NCI-H2081 (cell line): Measurements from ENCODE around the gene BYSL.

Experiments
- DNase-seq, 2 experiments: peaks; one replicate each; lab custom pipeline; 2025; lab: John Stamatoyannopoulos, UW

The BYSL gene

GRCh38 chr6:41920921-41921711, at the start of gene BYSL, which contains the start of gene MED20:
Gene BYSL (plus strand): TSS chr6:41921499. CDS start chr6:41921563, 64 bp downstream.
Gene MED20 (minus strand): TSS chr6:41921139. CDS start chr6:41921018, 121 bp downstream.
- peak; percentile 86 to 88 for DNase-seq

- DNase-seq: no peak
These were observed 49.6 kb upstream of the BYSL start for GRCh38 chr6:41871691-41872090.

GRCh38 chr6:41872147-41872546, 49.2 kb upstream of the BYSL start:
- DNase-seq: no peak

GRCh38 chr6:41874741-41875140, 46.6 kb upstream of the BYSL start:
- DNase-seq: no peak

- no peak for DNase-seq
These were observed 44.1 kb upstream of the BYSL start for GRCh38 chr6:41877051-41877680.

GRCh38 chr6:41878246-41878645, 43.1 kb upstream of the BYSL start:
- DNase-seq: no peak

- DNase-seq: no peak
These were observed 42.3 kb upstream of the BYSL start for GRCh38 chr6:41878961-41879405.

- DNase-seq: no peak
These were observed 39.8 kb upstream of the BYSL start for GRCh38 chr6:41881506-41881905.

GRCh38 chr6:41884957-41885356, 36.3 kb upstream of the BYSL start:
- no peak for DNase-seq

GRCh38 chr6:41885930-41886329, 35.4 kb upstream of the BYSL start:
- no peak for DNase-seq

GRCh38 chr6:41887331-41887751, 34.0 kb upstream of the BYSL start:
- no peak for DNase-seq

- DNase-seq: no peak
These were observed 28.3 kb upstream of the BYSL start for GRCh38 chr6:41892921-41893564.

- no peak for DNase-seq
These were observed 26.7 kb upstream of the BYSL start for GRCh38 chr6:41894366-41895299.

- DNase-seq: peak; percentile 87 to 90
These were observed 25.7 kb upstream of the BYSL start, which contains the start of gene USP49 for GRCh38 chr6:41895300-41896233. Gene USP49 (minus strand): TSS chr6:41895375. CDS start chr6:41806983, 88,392 bp downstream.

GRCh38 chr6:41896281-41896680, 25.0 kb upstream of the BYSL start:
- DNase-seq: no peak

GRCh38 chr6:41900861-41901260, 20.4 kb upstream of the BYSL start:
- no peak for DNase-seq

- DNase-seq: no peak
These were observed 19.3 kb upstream of the BYSL start for GRCh38 chr6:41901882-41902519.

GRCh38 chr6:41909727-41910126, 11.6 kb upstream of the BYSL start:
- DNase-seq: no peak

GRCh38 chr6:41914343-41914742, 7.0 kb upstream of the BYSL start:
- DNase-seq: no peak
